ENCODE results near the gene SOX6. TPM values are rescaled to one million over a fixed set of nuclear protein-coding genes. Genes with fewer than 3 reads are reported as not detected.

The SOX6 gene
- total RNA-seq, 3 donors from 2014 or later: 2.0 to 8.0 (median 7.9) TPM

- Histone ChIP-seq H3K36me3 (no peaks in the 10 kb centered on the region), H3K4me3 (peak overlapping the region in 1 of 3 donors; percentile 40), H3K4me1 (no peaks in the 10 kb centered on the region), H3K9me3 (peaks cover 0 to under 1% of the 10 kb centered on the region in 2 donors), H3K27ac (no peak overlapping the region), H3K27me3 (peaks cover 0 to 4% of the 10 kb centered on the region in 2 donors)
- intact Hi-C loops (cut with DNase I; ENCODE audit: low total_unique reads): no loop called here
- DNase-seq (ENCODE audit: low spot score in 2 of 2): no peak
- TF ChIP-seq CTCF (IDR thresholded peaks at IDR 0.05) (no peak), POLR2A (IDR thresholded peaks at IDR 0.05) (no peak), POLR2AphosphoS5 (IDR thresholded peaks at IDR 0.05) (no peak)
These were observed 415.7 kb downstream of the SOX6 start for GRCh38 chr11:15940462-15941205.

GRCh38 chr11:15938983-15939382, 417.4 kb downstream of the SOX6 start:
- H3K36me3 ChIP-seq: no peaks in the 10 kb centered on the region
- H3K27me3 ChIP-seq: peaks cover 0 to 9% of the 10 kb centered on the region in 2 donors
- intact Hi-C loops (cut with DNase I; ENCODE audit: low total_unique reads): no loop called here
- TF ChIP-seq CTCF (IDR thresholded peaks at IDR 0.05): no peak
- TF ChIP-seq POLR2A (IDR thresholded peaks at IDR 0.05): no peak
- no peak for TF ChIP-seq POLR2AphosphoS5 (IDR thresholded peaks at IDR 0.05)
- no peaks in the 10 kb centered on the region for H3K4me1 ChIP-seq
- H3K9me3 ChIP-seq: no peaks in the 10 kb centered on the region
- no peak for DNase-seq (ENCODE audit: low spot score in 2 of 2)
- H3K4me3 ChIP-seq: no peak overlapping the region
- no peak overlapping the region for H3K27ac ChIP-seq

- intact Hi-C loops (cut with DNase I; ENCODE audit: low total_unique reads): no loop called here
- DNase-seq (ENCODE audit: low spot score in 2 of 2): no peak
These were observed 418.2 kb downstream of the SOX6 start for GRCh38 chr11:15938121-15938611.

GRCh38 chr11:15937601-15938120, 418.7 kb downstream of the SOX6 start:
- Histone ChIP-seq H3K36me3 (no peaks in the 10 kb centered on the region), H3K4me3 (no peak overlapping the region), H3K27ac (no peak overlapping the region), H3K4me1 (no peaks in the 10 kb centered on the region), H3K27me3 (peaks cover 0 to 9% of the 10 kb centered on the region in 2 donors), H3K9me3 (no peaks in the 10 kb centered on the region)
- TF ChIP-seq POLR2A (IDR thresholded peaks at IDR 0.05) (no peak), CTCF (IDR thresholded peaks at IDR 0.05) (no peak), POLR2AphosphoS5 (IDR thresholded peaks at IDR 0.05) (no peak)
- DNase-seq (ENCODE audit: low spot score in 2 of 2): no peak
- intact Hi-C loops (cut with DNase I; ENCODE audit: low total_unique reads): no loop called here

More at GRCh38 chr11:15938121-15938611, 418.2 kb downstream of the SOX6 start:
- H3K36me3 ChIP-seq: no peaks in the 10 kb centered on the region
- no peak overlapping the region for H3K4me3 ChIP-seq
- no peak overlapping the region for H3K27ac ChIP-seq
- peaks cover 0 to 9% of the 10 kb centered on the region in 2 donors for H3K27me3 ChIP-seq
- TF ChIP-seq CTCF (IDR thresholded peaks at IDR 0.05) (no peak), POLR2A (IDR thresholded peaks at IDR 0.05) (no peak), POLR2AphosphoS5 (IDR thresholded peaks at IDR 0.05) (no peak)
- H3K4me1 ChIP-seq: no peaks in the 10 kb centered on the region
- H3K9me3 ChIP-seq: no peaks in the 10 kb centered on the region

- intact Hi-C loops (cut with DNase I; ENCODE audit: low total_unique reads): no loop called here
- no peak overlapping the region for H3K27ac ChIP-seq
- H3K4me1 ChIP-seq: no peaks in the 10 kb centered on the region
- TF ChIP-seq CTCF (IDR thresholded peaks at IDR 0.05) (no peak), POLR2AphosphoS5 (IDR thresholded peaks at IDR 0.05) (no peak), POLR2A (IDR thresholded peaks at IDR 0.05) (no peak)
- peaks cover 0 to 10% of the 10 kb centered on the region in 2 donors for H3K9me3 ChIP-seq
- no peaks in the 10 kb centered on the region for H3K36me3 ChIP-seq
- no peak for DNase-seq (ENCODE audit: low spot score in 2 of 2)
- peaks cover 0 to 9% of the 10 kb centered on the region in 2 donors for H3K27me3 ChIP-seq
- no peak overlapping the region for H3K4me3 ChIP-seq
These were observed 420.3 kb downstream of the SOX6 start for GRCh38 chr11:15936011-15936410.
